Left lung (tissue), 10 donors: ENCODE results near the gene GJC1. TPM values are rescaled to one million over a fixed set of nuclear protein-coding genes. Genes with fewer than 3 reads are reported as not detected.

Experiments used
- ATAC-seq: fragments of 200-7000 bp; cut with Tn5 transposase; one replicate; pipeline ENCODE4 v1.9.1; 2020; ENCODE audit warnings: moderate library complexity
- DNase-seq, 4 donors: peaks; one replicate each; pipeline ENCODE4 v3.0.0-alpha.2; 2013 to 2020
- H3K27ac ChIP-seq, 2 donors: fragments of 200-600 bp; sonication (generic) in 1 of 2; one replicate each; pipeline versions ENCODE4 v1.5.0 to v1.8.0; 2020 to 2021
- H3K27me3 ChIP-seq, 2 donors: fragments of 200-600 bp; sonication (generic) in 1 of 2; one replicate each; pipeline versions ENCODE4 v1.5.0 to v1.8.0; 2020 to 2021
- H3K36me3 ChIP-seq, 2 donors: fragments of 200-600 bp; sonication (generic) in 1 of 2; one replicate each; pipeline versions ENCODE4 v1.5.0 to v1.8.0; 2020 to 2021
- H3K4me1 ChIP-seq, 2 donors: fragments of 200-600 bp; one replicate each; pipeline ENCODE4 v1.8.0; 2021
- H3K4me3 ChIP-seq, 2 donors: fragments of 200-600 bp; sonication (generic) in 1 of 2; one replicate each; pipeline versions ENCODE4 v1.5.0 to v1.8.0; 2020 to 2021; ENCODE audit warnings: mild to moderate bottlenecking in 1 of 2
- H3K9me3 ChIP-seq, 2 donors: fragments of 200-600 bp; sonication (generic) in 1 of 2; one replicate each; pipeline versions ENCODE4 v1.5.0 to v1.8.0; 2020 to 2021
- intact Hi-C, 2 donors: fragments of 100-400 bp; cut with DNase I; formaldehyde crosslinking; loops; one replicate each; pipeline versions ENCODE4 v1.11.2 to v1.14.2; 2022
- polyA plus RNA-seq, 6 donors: library from polyadenylated mRNA; unstranded; fragments of 120-200 nt; gene quantifications; one replicate each; pipeline ENCODE4 v1.2.1, GENCODE V29; 2013; ENCODE audit not compliant: insufficient read length in 6 of 6
- total RNA-seq, 2 donors: library from RNA; stranded (reverse); fragmentation: NEBNext Ultra II Directional; extraction: Animal tissue kit (Norgen Biotek cat#: 25700); gene quantifications; one replicate each; pipeline ENCODE4 v1.2.1, GENCODE V29; 2021
- TF ChIP-seq, protein P1 (sequence below), 2 donors: fragments of 200-600 bp; sonication (generic) in 1 of 2; IDR thresholded peaks; one replicate each; pipeline versions ENCODE4 v1.5.0 to v1.8.0; 2021; ENCODE audit warnings: antibody characterized with exemption in 2 of 2
- donor health status: DM: no; HTN: yes; CAD: no.
- donor health status: DM: no; HTN: no; CAD: no.

Gene GJC1
- total and polyA plus RNA-seq, 8 donors, result 17.3 to 52.9 (median 46.2) TPM

DNA sequence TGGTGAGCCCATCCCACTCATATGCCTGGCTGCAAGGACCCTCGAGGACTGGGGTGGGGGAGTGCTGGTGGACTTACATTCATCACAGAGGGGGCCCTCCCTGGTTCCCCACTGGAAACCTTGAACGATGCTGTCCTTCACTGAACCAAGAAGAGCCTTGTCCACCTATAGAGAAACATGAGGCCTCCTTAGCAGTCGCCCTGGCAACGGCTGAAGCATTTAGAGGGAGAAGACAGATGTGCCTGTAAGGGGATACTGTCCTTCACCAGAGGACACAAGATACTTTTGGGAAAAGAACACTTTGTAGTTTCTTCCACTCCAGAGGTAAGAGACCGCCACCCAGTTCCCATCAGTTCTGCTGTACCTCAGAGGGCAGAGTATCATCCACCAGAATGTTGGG, 24.1 kb upstream of the GJC1 start:
- DNase-seq (no peak), ATAC-seq (no peak)
- no peaks in the 10 kb centered on the region for H3K27me3 ChIP-seq
- intact Hi-C loops, result no loop called here
- no peak overlapping the region for H3K4me3 ChIP-seq
- H3K27ac ChIP-seq, result no peak overlapping the region
- peaks cover 0 to 100% of the 10 kb centered on the region in 2 donors for H3K36me3 ChIP-seq
- TF ChIP-seq, protein P1, sequence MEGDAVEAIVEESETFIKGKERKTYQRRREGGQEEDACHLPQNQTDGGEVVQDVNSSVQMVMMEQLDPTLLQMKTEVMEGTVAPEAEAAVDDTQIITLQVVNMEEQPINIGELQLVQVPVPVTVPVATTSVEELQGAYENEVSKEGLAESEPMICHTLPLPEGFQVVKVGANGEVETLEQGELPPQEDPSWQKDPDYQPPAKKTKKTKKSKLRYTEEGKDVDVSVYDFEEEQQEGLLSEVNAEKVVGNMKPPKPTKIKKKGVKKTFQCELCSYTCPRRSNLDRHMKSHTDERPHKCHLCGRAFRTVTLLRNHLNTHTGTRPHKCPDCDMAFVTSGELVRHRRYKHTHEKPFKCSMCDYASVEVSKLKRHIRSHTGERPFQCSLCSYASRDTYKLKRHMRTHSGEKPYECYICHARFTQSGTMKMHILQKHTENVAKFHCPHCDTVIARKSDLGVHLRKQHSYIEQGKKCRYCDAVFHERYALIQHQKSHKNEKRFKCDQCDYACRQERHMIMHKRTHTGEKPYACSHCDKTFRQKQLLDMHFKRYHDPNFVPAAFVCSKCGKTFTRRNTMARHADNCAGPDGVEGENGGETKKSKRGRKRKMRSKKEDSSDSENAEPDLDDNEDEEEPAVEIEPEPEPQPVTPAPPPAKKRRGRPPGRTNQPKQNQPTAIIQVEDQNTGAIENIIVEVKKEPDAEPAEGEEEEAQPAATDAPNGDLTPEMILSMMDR (IDR thresholded peaks at IDR 0.05), result no peak
- H3K9me3 ChIP-seq, result no peaks in the 10 kb centered on the region
- H3K4me1 ChIP-seq, result no peaks in the 10 kb centered on the region

- H3K27ac ChIP-seq, result no peak overlapping the region
- no peak for ATAC-seq
- TF ChIP-seq, protein P1 (IDR thresholded peaks at IDR 0.05), result no peak
- peaks cover 0 to 67% of the 10 kb centered on the region in 2 donors for H3K36me3 ChIP-seq
- no peak for DNase-seq
- intact Hi-C loops, result no loop called here
- H3K4me1 ChIP-seq, result no peaks in the 10 kb centered on the region
- H3K27me3 ChIP-seq, result no peaks in the 10 kb centered on the region
- no peak overlapping the region for H3K4me3 ChIP-seq
- no peaks in the 10 kb centered on the region for H3K9me3 ChIP-seq
These were observed 20.5 kb upstream of the GJC1 start for GRCh38 chr17:44850612-44851011.

- Histone ChIP-seq H3K27ac (no peak overlapping the region), H3K9me3 (no peaks in the 10 kb centered on the region), H3K4me1 (no peaks in the 10 kb centered on the region), H3K4me3 (no peak overlapping the region), H3K27me3 (no peaks in the 10 kb centered on the region), H3K36me3 (peaks cover 0 to 61% of the 10 kb centered on the region in 2 donors)
- intact Hi-C loops, result no loop called here
- TF ChIP-seq, protein P1 (IDR thresholded peaks at IDR 0.05), result no peak
- no peak for DNase-seq
- ATAC-seq, result no peak
These were observed 19.9 kb upstream of the GJC1 start for GRCh38 chr17:44850025-44850424.

GRCh38 chr17:44848961-44849489, 18.9 kb upstream of the GJC1 start:
- no peak for DNase-seq
- intact Hi-C loops, result no loop called here
- Histone ChIP-seq H3K9me3 (no peaks in the 10 kb centered on the region), H3K27ac (no peak overlapping the region), H3K27me3 (no peaks in the 10 kb centered on the region), H3K4me3 (no peak overlapping the region), H3K36me3 (peaks cover 0 to 51% of the 10 kb centered on the region in 2 donors), H3K4me1 (no peaks in the 10 kb centered on the region)
- ATAC-seq, result no peak
- TF ChIP-seq, protein P1 (IDR thresholded peaks at IDR 0.05), result no peak

- Histone ChIP-seq H3K4me1 (no peaks in the 10 kb centered on the region), H3K27ac (no peak overlapping the region), H3K9me3 (no peaks in the 10 kb centered on the region), H3K27me3 (no peaks in the 10 kb centered on the region), H3K4me3 (no peak overlapping the region), H3K36me3 (peaks cover 0 to 44% of the 10 kb centered on the region in 2 donors)
- TF ChIP-seq, protein P1 (IDR thresholded peaks at IDR 0.05), result no peak
- DNase-seq (no peak), ATAC-seq (no peak)
- intact Hi-C loops, result no loop called here
These were observed 18.2 kb upstream of the GJC1 start for GRCh38 chr17:44848257-44848795.
